HG03159 (cell line): ENCODE measurements around the gene KIR3DL2.
"Not testable (repeated sequence)": the region's sequence is repeated elsewhere in the genome, so short reads cannot be mapped to it uniquely, and the experiment has no call there.

Experiments used
- ATAC-seq: cut with Tn5 transposase; IDR thresholded peaks from one replicate; pipeline ENCODE4 v1.9.1; 2021; ENCODE audit warnings: mild to moderate bottlenecking, moderate library complexity; ENCODE audit not compliant: unreplicated experiment

KIR3DL2 gene

DNA sequence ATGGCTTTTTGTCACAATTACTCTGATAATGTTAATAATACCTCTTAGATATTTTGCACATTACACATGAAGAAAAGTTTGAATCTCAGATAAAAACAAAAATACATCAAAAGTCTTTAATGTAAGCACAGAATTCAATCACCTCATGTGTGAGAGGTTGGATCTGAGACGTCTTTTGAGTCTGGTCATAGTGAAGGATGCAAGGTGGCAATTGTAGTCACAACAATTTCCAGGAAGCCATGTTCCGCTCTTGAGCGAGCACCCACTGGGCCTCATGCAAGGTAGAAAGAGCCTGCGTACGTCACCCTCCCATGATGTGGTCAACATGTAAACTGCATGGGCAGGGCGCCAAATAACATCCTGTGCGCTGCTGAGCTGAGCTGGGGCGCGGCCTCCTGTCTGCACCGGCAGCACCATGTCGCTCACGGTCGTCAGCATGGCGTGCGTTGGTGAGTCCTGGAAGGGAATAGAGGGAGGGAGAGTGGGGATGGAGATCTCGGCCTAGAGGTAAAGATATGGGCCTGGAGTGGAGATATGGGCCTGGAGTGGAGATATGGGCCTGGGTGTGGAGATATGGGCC lies at the start of gene KIR3DL2:
KIR3DL2 (plus strand) TSS at position 383 of the 580 bp plus-strand sequence; CDS start at position 416, 33 bp downstream.
- not testable (repeated sequence) for ATAC-seq

GRCh38 chr19:54803410-54803809 lies 46.8 kb upstream of the KIR3DL2 start, which contains the start of gene KIR2DL4:
TSS of gene KIR2DL4 (plus strand) at chr19:54803610. CDS start at chr19:54803652, 42 bp downstream.
- no peak for ATAC-seq

DNA sequence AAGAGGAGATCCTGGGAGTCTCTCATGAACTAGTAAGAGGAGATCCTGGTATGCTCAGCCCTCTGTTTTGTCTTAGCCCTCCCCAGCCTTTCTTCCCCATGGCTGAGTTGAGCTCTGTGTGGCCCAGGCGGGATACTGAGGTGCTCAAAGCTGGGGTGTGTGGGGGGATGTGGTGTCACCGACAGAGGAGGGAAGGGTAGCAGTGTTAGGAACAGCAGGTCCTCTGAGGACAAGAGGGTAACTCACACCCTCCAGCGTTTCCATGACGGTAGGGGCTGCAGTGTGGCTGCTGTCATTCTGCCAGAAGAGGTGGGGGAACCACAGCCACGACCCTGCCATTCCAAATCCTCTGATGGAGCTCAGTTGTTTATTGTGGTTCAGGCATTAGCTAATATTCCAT lies 46.1 kb upstream of the KIR3DL2 start:
- ATAC-seq: no peak

DNA sequence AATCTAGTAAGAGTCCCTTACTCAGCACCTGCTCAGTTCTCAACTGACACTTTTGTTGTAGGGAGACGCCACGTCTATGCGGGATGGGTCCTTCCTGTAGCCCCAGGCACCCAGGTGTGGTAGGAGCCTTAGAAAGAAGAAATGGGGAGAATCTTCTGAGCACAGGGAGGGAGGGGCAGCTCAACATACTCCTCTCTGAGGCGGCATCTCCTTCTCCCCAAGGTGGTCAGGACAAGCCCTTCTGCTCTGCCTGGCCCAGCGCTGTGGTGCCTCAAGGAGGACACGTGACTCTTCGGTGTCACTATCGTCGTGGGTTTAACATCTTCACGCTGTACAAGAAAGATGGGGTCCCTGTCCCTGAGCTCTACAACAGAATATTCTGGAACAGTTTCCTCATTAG lies 45.7 kb upstream of the KIR3DL2 start:
- no peak for ATAC-seq

DNA sequence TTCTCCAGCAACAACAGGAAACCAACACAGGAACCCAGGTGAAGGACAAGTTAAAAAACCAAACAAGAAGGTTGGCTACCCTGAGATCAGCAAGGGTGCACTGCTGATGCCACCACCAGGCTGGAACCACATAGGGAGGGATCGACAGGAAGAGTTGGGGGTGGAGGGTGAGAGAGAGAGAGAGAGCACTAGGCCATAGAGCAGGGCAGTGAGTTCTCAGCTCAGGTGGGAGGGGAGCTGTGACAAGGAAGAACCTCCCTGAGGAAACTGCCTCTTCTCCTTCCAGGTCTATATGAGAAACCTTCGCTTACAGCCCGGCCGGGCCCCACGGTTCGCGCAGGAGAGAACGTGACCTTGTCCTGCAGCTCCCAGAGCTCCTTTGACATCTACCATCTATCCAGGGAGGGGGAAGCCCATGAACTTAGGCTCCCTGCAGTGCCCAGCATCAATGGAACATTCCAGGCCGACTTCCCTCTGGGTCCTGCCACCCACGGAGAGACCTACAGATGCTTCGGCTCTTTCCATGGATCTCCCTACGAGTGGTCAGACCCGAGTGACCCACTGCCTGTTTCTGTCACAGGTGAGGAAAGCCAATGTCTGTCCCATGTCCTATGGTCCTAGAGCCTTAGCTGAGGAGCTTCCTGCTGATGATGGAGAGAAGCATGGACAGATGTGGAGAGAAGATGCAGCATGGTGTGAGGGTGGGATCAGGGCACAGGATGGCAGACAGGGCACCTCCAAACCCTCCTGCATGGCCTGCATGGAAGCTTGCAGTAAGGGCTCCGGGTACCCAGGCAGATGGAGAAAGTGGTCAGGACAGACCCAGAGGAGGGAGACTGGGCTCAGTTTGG lies 44.4 kb upstream of the KIR3DL2 start:
- ATAC-seq: no peak

DNA sequence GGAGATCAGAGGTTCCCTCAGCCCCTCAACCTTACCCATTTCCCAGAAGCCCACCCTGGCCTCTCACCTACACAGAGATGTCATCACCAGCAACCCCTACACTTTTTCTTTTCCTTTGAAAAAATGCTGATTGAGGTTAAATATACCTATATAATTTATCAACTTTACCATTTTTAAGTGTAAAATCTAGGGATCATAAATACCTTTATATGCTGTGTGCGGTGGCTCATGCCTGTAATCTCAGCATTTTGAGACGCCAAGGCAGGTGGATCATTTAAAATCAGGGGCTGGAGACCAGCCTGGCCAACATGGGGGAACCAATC lies 43.8 kb upstream of the KIR3DL2 start:
- ATAC-seq: no peak

GRCh38 chr19:54814571-54814970 lies 35.7 kb upstream of the KIR3DL2 start:
- ATAC-seq: not testable (repeated sequence)

DNA sequence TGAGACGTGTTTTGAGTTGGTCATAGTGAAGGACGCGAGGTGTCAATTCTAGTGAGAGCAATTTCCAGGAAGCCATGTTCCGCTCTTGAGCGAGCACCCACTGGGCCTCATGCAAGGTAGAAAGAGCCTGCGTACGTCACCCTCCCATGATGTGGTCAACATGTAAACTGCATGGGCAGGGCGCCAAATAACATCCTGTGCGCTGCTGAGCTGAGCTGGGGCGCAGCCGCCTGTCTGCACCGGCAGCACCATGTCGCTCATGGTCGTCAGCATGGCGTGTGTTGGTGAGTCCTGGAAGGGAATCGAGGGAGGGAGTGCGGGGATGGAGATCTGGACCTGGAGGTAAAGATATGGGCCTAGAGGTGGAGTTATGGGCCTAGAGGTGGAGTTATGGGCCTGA lies 34.0 kb upstream of the KIR3DL2 start, which contains the start of gene KIR3DL1:
KIR3DL1 (plus strand) TSS at position 218 of the 400 bp plus-strand sequence.
- not testable (repeated sequence) for ATAC-seq

DNA sequence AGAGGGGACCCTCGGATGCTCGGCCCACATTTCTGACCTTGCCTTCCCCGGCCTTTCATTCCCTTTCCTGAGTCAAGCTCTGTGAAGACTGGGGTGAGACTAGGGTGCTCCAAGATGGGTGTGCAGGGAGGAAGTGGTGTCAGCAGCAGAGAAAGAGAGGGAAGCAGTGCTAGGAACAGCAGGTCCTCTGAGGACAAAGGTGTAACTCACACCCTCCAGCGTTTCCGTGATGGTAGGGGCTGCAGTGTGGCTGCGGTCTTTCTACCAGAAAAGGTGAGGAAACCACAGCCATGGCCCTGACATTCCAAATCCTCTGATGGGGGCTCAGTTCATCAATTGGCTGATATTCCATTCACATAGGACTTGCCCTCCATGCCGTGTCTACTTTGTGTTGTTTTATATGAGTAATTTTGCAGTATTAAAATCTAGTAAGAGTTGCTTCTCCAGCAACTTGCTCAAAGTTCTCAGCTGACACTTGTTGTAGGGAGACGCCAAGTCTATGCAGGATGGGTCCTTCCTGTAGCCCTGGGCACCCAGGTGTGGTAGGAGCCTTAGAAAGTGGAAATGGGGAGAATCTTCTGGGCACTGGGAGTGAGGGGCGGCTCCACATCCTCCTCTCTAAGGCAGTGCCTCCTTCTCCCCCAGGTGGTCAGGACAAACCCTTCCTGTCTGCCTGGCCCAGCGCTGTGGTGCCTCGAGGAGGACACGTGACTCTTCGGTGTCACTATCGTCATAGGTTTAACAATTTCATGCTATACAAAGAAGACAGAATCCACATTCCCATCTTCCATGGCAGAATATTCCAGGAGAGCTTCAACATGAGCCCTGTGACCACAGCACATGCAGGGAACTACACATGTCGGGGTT lies 32.3 kb upstream of the KIR3DL2 start:
- no peak for ATAC-seq

DNA sequence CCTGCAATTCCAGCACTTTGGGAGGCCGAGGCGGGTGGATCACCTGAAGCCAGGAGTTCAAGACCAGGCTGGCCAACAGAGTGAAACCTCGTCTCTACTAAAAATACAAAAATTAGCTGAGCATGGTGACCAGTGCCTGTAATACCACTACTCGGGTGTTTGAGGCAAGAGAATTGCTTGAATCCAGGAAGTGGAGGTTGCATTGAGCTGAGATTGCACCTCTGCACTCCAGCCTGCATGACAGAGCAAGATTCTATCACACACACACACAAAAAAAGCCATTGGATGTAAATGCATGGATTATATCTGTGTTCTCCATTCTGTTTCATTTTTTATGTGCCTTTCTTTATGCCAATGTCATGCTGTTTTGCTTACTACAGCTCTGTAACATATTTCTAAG lies 25.8 kb upstream of the KIR3DL2 start:
- ATAC-seq: not testable (repeated sequence)

DNA sequence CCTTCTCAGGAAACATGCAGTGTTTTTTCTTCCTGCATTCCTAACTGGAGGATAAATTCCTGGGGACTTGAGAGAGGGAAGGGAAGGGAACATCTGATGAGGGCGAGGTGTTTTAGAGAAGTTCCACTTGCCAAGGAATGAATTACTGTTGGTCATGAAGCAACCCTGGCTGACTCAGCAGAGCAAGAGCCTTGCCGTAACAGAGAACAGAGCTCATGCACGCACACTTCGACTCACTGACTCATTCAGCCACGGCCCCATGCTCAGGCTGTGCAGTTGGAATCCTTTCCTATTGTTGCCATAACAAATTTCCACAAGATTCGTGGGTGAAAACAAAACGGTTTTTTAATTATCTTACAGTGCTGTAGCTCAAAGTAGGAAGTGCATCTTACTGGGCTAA lies 24.9 kb upstream of the KIR3DL2 start:
- ATAC-seq: not testable (repeated sequence)

- not testable (repeated sequence) for ATAC-seq
These were observed 22.2 kb upstream of the KIR3DL2 start for GRCh38 chr19:54828064-54828463.

DNA sequence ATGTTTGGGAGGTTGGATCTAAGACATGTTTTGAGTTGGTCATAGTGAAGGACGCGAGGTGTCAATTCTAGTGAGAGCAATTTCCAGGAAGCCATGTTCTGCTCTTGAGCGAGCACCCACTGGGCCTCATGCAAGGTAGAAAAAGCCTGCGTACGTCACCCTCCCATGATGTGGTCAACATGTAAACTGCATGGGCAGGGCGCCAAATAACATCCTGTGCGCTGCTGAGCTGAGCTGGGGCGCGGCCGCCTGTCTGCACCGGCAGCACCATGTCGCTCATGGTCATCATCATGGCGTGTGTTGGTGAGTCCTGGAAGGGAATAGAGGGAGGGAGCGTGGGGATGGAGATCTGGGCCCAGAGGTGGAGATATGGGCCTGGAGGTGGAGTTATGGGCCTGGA lies 17.7 kb upstream of the KIR3DL2 start, which contains the start of gene KIR2DS4:
KIR2DS4 (plus strand) TSS at position 181 of the 400 bp plus-strand sequence.
- not testable (repeated sequence) for ATAC-seq

DNA sequence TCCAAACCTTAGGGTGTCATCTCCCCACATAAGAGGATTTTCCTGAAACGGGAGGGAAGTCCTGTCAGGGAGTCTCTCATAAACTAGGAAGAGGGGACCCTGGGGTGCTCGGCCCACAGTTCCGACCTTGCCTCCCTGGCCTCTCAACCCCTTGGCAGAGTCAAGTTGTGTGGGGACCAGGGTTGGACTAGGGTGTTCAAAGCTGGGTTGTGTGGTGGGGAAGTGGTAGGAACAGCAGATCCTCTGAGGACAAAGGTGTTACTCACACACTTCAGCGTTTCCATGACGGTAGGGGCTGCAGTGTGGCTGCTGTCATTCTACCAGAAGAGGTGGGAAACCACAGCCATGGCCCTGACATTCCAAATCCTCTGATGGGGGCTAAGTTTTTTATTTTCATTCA lies 15.1 kb upstream of the KIR3DL2 start:
- not testable (repeated sequence) for ATAC-seq

- ATAC-seq: not testable (repeated sequence)
These were observed 12.7 kb upstream of the KIR3DL2 start for GRCh38 chr19:54837522-54837921.

DNA sequence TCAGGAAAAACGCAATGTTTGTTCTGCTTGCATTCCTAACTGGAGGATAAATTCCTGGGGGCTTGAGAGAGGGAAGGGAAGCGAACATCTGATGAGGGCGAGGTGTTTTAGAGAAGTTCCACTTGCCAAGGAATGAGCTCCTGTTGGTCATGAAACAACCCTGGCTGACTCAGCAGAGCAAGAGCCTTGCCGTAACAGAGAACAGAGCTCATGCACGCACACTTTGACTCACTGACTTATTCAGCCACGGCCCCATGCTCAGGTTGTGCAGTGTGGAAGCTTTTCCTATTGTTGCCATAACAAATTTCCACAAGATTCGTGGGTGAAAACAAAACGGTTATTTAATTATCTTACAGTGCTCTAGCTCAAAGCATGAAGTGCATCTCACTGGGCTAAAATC lies 7.1 kb upstream of the KIR3DL2 start:
- not testable (repeated sequence) for ATAC-seq

DNA sequence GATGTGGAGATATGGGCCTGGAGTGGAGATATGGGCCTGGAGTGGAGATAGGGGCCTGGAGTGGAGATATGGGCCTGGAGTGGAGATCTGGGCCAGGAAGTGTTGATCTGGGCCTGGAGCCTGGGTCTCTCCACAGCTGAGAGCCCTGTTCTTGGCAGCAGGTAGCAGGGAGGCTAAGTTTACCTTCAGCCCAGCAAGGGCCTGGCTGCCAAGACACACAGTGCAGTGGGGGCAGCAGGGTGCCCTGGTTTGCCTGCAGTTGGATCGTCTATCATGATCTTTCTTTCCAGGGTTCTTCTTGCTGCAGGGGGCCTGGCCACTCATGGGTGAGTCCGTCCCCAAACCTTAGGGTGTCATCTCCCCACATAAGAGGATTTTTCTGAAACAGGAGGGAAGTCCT lies 687 bp downstream of the KIR3DL2 start:
- no peak for ATAC-seq

- no peak for ATAC-seq
These were observed 1.1 kb downstream of the KIR3DL2 start for GRCh38 chr19:54851353-54851752.

- ATAC-seq: not testable (repeated sequence)
These were observed 5.0 kb downstream of the KIR3DL2 start for GRCh38 chr19:54855241-54855640.

DNA sequence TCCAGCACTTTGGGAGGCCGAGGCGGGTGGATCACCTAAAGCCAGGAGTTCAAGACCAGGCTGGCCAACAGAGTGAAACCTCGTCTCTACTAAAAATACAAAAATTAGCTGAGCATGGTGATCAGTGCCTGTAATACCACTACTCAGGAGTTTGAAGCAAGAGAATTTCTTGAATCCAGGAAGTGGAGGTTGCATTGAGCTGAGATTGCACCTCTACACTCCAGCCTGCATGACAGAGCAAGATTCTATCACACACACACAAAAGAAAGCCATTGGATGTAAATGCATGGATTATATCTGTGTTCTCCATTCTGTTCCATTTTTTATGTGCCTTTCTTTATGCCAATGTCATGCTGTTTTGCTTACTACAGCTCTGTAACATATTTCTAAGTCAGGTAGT lies 8.2 kb downstream of the KIR3DL2 start:
- ATAC-seq: not testable (repeated sequence)

- not testable (repeated sequence) for ATAC-seq
These were observed 9.2 kb downstream of the KIR3DL2 start for GRCh38 chr19:54859421-54859820.
